GM18499 (cell line): Measurements from ENCODE around the gene SKIC8.
"Not testable (repeated sequence)": the region's sequence is repeated elsewhere in the genome, so short reads cannot be mapped to it uniquely, and the experiment has no call there.

ENCODE experiments used
- ATAC-seq: cut with Tn5 transposase; IDR thresholded peaks from one replicate; pipeline ENCODE4 v1.9.1; 2021; ENCODE audit warnings: moderate number of reproducible peaks; ENCODE audit not compliant: insufficient read depth, unreplicated experiment

The SKIC8 gene

DNA sequence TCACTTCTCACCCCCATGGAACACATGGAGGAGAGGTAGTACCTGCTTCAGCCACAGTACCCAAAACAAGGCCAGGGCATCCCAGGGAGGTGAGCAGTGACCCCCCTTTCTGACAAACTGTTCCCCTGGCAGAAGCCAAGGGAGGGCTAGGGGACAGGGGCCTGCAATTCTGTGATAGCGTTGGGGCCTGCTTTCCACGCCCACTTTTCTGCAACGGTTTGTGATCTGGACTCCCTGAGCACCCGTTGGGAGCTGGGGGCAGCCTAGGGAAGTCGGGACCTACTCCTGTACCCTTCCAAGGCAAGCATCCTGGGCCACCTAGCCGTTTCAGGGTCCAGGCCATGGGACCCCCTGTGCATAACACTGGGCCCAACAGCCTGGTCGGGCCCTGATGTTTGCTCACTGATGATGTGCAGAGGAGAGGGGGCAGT lies 36.0 kb downstream of the SKIC8 start:
- ATAC-seq, result no peak

DNA sequence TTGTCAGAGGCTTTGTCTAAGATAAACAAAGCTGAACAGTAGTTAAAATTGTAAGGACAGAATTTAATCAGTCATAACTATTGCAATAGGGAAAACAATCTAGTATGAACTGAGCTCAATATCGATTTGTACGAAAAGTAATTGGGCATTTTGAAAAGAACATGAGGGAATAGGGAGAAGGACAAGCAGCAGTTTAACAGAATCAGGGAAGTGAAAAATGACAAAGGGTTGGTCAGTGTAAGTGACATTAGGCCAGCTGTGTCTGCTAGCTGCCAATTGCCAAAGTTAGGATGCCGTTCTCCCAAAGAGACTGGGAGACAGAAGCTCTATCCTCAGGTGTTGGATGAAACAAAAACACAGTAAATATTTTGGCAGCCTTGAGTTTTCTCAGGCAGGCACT lies 38.3 kb downstream of the SKIC8 start:
- ATAC-seq, result no peak

DNA sequence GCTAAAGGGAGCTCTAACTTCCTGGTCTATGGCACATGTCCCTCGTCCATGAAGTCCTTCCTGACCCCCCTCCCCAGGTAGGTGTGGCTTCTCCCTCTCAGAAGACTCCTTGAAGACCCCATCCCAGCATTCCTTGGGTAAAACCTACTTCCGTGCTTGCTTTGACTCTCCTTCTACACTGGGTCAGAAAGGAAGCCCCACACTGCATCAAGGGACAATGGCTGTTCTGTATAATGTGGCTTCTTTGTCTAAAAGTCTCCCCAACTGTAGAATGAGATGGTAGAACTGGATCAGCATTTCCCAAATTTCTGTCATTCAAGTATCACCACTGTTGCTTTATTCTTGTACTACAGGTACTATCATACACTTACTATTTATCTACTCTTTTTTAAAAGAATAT lies 38.9 kb downstream of the SKIC8 start:
- ATAC-seq, result no peak

DNA sequence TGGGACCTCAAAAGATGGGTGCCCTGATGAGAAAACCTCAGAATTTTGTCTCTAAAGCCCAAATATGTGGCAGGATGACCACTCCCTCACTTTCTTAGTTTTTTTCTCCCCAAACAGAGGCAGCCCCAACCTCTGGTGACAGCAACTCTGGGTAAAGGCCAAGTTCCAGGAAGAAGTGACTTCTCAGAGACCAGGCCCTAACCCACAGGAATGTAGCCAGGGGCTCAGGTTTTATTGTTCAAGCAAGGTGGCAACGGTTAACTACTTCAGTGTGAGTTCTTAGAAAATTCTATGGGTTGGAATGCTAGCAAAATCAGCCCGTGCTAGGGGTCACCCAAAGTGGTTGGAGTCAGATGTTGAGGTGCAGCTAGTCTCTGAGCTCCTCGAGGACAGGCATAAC lies 40.2 kb downstream of the SKIC8 start:
- no peak for ATAC-seq

DNA sequence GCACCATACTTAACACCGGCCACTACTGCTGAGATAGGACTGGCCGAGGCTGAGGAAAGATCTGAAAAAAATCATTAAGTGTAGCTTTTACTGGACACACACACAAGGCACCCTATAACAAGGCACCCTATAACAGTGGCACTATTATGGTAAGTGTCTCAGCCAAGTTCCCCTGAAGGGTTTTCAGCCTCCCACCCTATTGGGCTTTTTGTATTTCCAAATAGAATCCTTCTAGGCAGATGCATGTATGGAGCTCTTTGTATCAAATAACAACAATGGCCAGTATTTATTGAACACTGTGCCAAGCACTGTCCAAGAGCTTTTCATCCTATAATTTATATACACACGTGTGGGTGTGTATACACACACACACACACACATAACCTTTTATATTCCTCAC lies 41.7 kb downstream of the SKIC8 start:
- ATAC-seq, result no peak

DNA sequence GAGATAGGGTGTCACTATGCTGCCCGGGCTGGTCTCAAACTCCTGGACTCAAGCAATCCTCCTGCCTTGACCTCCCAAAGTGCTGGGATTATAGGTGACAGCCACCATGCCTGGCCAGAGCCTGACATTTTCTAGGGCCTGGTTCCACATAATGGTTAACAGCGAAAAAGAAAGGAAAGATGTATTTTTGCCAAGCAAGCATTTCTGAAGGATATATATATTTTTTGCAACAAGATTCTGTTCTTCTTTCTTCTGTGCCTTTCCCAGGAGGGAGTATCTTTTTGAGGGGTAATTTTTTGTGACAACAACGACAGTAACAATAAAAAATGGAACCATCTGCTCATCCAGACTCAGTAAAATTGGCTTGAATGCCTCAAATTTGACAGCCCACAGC lies 43.4 kb downstream of the SKIC8 start:
- ATAC-seq, result no peak

DNA sequence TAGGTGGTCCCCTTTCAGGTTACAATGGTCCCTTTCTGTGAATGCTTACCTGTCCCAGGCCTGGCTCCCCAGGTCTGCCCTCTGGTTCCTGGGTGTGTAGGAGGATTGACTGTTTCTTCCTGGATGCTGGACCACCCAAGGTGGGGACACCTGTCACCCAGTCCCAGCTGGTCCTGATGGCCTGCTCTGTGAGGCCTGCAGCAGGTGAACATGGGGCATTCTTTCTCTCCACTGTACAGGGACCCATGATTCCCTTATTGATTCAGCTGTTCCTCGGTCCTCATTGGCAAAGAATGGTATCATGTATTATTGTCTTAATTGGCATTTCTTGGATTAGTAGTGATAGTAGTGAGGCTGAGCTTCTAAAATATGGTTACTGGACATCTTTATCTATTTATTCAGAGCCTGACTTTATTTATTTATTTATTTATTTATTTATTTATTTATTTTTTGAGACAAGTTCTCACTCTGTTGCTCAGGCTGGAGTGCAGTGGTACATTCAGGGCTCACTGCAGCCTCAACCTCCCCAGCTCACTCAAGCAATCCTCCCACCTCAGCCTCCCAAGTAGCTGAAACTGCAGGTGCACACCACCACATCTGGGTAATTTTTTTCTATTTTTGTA lies 43.9 kb downstream of the SKIC8 start:
- no peak for ATAC-seq

DNA sequence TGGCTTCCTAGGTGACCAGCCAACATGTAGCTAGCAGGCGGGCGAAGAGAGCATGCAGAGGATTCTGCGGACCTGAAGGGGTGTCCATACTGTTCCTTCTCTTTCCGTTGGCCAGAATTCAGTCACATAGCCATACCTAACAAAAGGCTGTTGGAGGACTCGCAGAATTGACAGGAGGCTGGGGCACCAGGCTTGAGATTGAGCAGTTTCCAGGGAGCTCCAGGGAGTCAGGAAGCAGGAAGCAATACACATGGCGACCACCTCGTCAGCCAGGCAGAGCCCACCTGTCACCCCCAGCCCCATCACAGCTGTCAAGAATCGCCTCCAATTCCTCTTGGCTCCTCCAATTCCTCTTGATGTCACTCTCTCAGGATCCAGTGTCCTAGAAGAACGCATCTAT lies 48.3 kb downstream of the SKIC8 start:
- no peak for ATAC-seq

DNA sequence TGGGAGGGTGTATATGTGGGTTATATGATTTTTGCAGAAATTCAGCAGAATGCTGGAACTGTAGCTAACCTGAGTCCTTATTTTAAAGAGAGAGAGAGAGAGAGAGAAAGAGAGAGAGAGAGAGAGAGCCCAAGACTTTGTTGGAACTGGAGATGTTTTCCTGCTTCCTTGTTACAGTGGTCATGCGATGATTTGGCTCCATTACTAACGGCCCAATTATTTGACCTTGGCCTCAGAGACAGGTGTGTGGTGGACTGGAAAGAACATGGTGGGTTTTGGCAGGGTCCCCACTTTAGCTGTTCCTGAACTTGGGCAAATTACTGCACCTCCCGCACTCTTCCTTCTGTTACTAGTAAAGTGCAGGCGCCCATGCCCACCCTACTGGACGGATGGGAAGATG lies 50.3 kb downstream of the SKIC8 start:
- no peak for ATAC-seq

DNA sequence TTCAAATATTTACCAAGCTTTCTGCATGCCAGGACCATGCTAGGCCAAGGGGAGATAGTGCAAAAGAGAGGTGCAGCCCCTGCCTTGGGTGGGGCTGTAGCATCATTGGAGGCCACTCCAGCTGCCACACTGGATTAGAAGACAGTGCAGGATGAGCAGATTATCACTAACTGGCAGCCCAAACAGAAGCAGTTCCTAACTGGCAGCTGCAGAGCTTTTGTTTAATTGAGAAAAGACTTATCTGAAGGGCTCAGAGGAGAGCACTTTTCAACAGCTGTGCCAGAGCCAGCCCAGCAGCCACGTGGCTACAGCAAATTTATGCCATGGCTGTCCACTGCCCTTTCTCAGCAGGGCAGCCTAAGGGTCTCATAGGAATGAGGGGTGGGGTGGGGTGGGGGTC lies 51.5 kb downstream of the SKIC8 start:
- no peak for ATAC-seq

DNA sequence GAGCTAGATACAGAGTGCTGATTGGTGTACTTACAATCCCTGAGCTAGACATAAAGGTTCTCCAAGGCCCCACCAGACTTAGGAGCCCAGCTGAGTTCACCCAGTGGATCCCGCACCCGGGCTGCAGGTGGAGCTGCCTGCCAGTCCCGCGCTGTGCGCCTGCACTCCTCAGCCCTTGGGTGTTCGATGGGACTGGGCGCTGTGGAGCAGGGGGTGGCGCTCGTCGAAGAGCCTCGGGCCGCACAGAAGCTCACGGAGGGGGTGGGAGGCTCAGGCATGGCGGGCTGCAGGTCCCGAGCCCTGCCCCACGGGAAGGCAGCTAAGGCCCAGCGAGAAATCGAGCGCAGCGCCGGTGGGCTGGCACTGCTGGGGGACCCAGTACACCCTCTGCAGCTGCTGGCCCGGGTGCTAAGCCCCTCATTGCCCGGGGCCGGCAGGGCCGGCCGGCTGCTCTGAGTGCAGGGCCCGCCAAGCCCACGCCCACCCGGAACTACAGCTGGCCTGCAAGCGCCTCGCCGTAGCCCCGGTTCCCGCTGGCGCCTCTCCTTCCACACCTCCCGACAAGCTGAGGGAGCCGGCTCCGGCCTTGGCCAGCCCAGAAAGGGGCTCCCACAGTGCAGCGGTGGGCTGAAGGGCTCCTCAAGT lies 53.3 kb downstream of the SKIC8 start:
- ATAC-seq, result not testable (repeated sequence)

DNA sequence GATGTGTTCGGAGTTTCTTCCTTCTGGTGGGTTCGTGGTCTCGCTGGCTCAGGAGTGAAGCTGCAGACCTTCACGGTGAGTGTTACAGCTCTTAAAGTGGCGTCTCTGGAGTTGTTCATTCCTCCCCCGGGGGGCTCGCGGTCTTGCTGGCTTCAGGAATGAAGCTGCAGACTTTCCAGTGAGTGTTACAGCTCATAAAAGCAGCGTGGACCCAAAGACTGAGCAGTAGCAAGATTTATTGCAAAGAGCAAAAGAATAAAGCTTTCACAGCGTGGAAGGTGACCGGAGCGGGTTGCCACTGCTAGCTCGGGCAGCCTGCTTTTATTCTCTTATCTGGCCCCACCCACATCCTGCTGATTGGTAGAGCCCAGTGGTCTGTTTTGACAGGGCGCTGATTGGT lies 54.0 kb downstream of the SKIC8 start:
- not testable (repeated sequence) for ATAC-seq

DNA sequence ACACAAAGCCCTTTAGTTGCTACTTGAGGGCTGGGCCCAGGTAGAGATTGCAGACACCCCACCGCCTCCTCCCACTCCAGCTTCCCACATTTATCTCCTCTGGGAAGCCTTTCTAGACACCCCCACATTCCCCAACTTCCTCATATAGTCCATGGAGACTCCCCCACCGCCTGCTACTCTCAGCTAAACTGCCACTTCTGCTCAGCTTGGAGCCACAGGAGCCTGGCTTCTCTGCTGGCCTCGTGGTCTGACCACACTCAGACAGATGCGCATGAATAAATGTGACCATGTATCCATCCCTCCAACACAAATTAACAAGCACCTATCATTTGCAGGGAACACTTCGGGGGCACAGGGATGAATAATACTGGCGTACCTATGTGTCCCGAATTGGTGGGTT lies 54.5 kb downstream of the SKIC8 start:
- no peak for ATAC-seq

DNA sequence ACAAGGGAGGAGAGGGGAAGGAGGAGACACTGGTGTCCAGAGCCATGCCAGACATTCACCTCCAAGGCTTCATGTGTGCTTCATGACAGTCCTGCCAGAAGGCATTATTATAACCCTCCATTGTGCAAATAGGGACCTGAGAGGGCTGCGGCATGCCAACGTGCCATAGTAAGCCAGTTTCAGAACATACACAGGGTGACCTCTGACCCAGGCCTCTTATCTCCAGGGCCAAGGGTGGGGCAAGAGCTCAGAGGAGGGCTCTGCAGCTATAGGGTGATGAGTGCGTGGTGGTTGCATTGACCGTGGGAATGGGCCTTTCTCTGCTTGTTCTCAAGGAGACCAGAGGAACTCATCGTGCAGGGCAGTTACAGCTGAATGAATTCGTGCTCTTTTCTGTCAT lies 55.3 kb downstream of the SKIC8 start:
- ATAC-seq, result no peak

DNA sequence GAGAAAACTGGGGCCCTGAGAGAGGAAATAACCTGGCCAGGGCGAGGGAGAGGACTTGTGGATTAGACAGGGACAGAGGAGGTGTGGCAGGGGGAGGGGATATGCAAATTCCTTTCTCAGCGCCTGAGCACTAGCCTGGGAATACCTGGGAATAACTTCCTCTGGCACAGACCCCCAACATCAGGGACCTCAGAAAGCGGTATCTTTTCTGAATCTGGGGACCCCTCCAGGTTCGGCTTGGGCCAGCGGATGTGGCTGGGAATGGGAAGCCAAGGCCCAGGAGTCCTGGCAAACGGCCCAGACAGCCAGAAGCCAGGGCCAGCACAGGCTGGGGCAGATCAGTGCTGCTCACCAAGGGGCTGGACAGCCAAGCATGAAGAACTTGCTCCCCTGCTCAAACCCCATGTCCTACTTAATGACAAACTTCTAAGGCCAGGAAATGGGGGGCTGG lies 55.9 kb downstream of the SKIC8 start:
- no peak for ATAC-seq

DNA sequence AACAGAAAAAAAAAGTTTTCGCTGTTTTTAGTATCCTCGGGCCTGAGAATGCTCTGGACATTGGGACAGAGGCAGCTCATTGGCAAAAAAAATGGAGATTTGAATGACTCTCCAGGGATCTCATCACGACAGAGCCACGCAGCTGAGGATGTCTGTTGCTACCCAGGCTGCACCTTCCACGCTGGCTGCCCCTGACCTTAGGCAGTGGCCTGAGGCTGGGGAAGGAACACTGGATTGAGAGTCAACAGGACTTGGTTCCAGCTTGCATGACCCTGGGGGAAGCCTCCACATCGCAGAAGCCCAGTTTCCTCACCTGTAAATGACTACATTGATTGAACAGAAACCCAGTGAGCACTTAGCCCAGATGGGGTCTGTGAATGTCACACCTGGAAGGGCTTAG lies 56.4 kb downstream of the SKIC8 start:
- ATAC-seq, result no peak

DNA sequence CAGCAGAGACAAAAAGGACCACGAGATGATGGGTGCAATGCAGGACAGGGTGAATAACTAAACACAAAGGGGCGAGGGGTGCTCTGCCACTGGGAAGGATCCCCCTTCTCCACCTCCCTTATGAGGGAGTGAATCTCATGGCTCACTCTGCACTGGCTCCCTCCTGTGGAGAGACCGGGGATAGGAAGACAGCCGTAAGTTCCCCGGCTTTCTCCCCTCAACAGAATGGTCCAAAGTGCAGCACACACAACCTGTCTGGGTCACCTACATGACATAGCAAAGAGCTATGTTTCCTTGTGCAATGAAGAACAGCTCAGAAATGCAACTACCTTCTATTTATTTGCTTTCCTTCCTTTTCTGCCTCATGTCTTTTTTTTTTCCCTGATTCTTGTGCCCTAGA lies 57.3 kb downstream of the SKIC8 start:
- ATAC-seq, result no peak

DNA sequence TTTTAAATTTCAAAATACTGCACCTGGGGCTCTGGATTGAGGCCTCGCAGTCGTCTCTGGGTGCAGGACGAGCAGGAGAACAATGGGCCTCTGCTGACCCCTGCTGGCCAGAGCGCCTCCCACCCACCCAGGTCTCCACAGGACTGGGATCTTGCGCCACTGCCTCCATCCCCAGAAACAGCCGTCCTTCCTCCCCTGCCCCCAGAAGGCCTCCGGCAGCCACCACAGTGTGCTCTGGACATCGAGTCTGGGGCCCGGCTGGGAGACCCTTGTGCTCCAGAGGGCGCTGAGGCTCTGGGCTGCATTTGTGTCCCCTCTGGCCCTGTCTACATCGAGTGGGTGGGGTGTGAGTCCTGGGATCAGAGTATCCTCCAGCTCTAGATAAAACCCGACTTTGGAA lies 58.4 kb downstream of the SKIC8 start:
- no peak for ATAC-seq

DNA sequence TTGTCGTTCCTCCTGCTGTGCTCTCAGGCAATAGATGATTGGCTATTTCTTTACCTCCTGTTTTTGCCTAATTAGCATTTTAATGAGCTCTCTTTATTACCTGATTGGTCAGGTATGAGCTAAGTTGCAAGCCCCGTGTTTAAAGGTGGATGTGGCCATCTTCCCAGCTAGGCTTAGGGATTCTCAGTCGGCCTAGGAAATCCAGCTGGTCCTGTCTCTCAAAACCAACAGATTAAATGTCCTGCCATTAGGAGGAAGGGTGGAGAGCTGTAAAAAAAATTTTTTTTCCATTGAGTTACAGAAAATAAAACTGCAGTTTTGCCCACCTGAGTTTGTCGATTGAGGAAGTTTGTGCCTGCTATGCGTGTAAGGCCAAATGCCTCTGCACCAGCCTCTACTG lies 59.6 kb downstream of the SKIC8 start:
- no peak for ATAC-seq

DNA sequence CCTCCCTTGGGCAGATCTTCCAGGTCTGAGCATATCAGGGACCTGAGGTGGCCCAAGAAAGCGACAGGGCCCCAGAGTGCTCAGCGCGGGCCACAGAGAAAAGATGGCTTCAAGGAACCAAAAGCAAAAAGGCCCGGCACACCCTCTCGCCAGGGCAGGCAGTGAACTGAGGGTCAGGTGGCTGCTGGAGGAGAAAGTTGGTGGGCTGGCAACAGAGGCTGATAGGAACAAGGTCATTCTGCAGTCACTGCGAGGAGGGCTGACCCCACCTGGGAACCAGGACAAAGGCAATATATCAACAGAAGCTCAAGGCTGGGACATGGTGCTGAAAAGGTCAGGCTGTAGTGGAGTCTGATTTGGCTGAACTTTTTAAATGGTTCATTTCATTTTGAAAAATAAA lies 62.3 kb downstream of the SKIC8 start:
- no peak for ATAC-seq

DNA sequence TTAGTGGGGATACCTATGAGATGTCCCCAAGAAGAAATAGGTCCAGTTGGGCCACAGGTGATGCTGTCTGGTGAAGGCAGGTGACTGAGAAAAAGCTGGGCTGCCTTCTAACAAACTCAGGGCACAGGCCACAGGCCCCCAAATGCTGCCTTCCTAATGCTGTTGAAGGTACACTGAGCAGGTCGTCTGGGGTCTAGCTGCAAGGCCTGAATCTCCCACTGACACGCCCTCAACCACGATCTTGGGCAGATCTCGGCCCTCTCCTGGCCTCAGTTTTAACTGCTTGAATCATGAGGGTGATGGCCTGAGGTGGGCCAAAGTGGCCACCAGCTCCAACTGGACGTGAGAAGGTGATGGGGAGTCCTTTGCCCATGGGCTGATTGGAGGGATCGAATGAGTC lies 62.9 kb downstream of the SKIC8 start:
- no peak for ATAC-seq

DNA sequence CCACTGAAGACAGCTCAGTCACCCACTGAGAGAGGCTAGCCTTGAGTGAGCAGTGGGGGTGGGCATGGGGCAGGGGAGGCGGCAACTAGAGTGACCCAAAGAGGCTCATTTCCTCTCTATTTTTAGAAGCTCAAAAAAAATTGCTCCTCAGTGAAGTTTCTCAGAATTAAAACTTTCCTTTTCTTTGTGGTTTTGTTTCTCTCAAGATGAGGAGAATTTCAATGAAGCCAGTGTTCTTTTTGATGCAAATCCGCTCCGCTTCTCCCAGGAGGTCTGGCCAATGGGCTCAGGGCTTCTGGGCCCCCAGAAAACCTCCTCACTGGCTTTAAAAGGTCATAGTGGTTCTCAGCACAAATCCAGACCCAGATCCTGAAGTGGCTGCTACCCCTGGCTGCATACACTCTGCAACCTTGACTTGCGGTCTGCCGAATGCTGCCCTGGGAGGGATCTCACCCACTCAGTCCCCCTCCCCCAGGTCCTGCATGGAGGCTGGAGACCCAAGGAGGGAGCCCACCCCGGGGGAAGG lies 64.8 kb downstream of the SKIC8 start, which contains the start of gene ACSBG1:
Gene ACSBG1 (minus strand): TSS at position 51 of the 526 bp plus-strand sequence. CDS start 64 bp downstream, outside the sequence.
- no peak for ATAC-seq
